GM23248 (cell line): ENCODE data around the gene TICAM2. TPM values are rescaled to one million over a fixed set of nuclear protein-coding genes. Genes with fewer than 3 reads are reported as not detected.

Source experiments
- DNase-seq: peaks from one replicate; pipeline ENCODE4 v3.0.0-alpha.2; 2015
- H2AFZ ChIP-seq: fragments of 200-600 bp; sonication (generic); 2 replicates; pipeline ENCODE4 v1.6.1; 2016; ENCODE audit warnings: antibody characterized with exemption
- H3F3A ChIP-seq: fragments of 200-600 bp; sonication (generic); 2 replicates; pipeline ENCODE4 v1.6.1; 2016; ENCODE audit warnings: mild to moderate bottlenecking, antibody characterized with exemption, mixed run types; ENCODE audit not compliant: insufficient read depth
- H3K27ac ChIP-seq: fragments of 200-600 bp; sonication (generic); 2 replicates; pipeline ENCODE4 v1.5.1; 2016; ENCODE audit warnings: mild to moderate bottlenecking
- H3K27me3 ChIP-seq: fragments of 200-600 bp; sonication (generic); replicated peaks from 2 replicates; pipeline ENCODE4 v1.6.1; 2016; ENCODE audit warnings: mild to moderate bottlenecking; ENCODE audit not compliant: insufficient read depth
- H3K36me3 ChIP-seq: fragments of 200-600 bp; sonication (generic); 2 replicates; pipeline ENCODE4 v1.6.1; 2016; ENCODE audit warnings: low read depth, mild to moderate bottlenecking
- H3K4me1 ChIP-seq: fragments of 200-600 bp; sonication (generic); 2 replicates; pipeline ENCODE4 v1.6.1; 2016; ENCODE audit warnings: mild to moderate bottlenecking; ENCODE audit not compliant: insufficient read depth
- H3K4me2 ChIP-seq: fragments of 200-600 bp; sonication (generic); one replicate; pipeline ENCODE4 v1.6.1; 2016; ENCODE audit warnings: mild to moderate bottlenecking; ENCODE audit not compliant: unreplicated experiment
- H3K4me3 ChIP-seq: fragments of 200-600 bp; sonication (generic); 2 replicates; pipeline ENCODE4 v1.5.1; 2016; ENCODE audit warnings: mild to moderate bottlenecking
- H3K79me2 ChIP-seq: fragments of 200-600 bp; sonication (generic); 2 replicates; pipeline ENCODE4 v1.6.1; 2016; ENCODE audit warnings: mild to moderate bottlenecking; ENCODE audit not compliant: insufficient read depth
- H3K9ac ChIP-seq: fragments of 200-600 bp; sonication (generic); 2 replicates; pipeline ENCODE4 v1.6.1; 2016; ENCODE audit warnings: mild to moderate bottlenecking
- H3K9me2 ChIP-seq: fragments of 200-600 bp; sonication (generic); 2 replicates; pipeline ENCODE4 v1.6.1; 2016; ENCODE audit warnings: mixed run types, mild to moderate bottlenecking, moderate library complexity; ENCODE audit not compliant: insufficient read depth
- H3K9me3 ChIP-seq: fragments of 200-600 bp; sonication (generic); one replicate; pipeline ENCODE4 v1.6.1; 2017; ENCODE audit warnings: low read depth
- H4K20me1 ChIP-seq: fragments of 200-600 bp; sonication (generic); 2 replicates; pipeline ENCODE4 v1.6.0; 2016; ENCODE audit not compliant: insufficient read depth
- EZH2 ChIP-seq: fragments of 200-600 bp; sonication (generic); IDR thresholded peaks from 2 replicates; pipeline ENCODE4 v1.6.1; 2018; ENCODE audit warnings: antibody characterized with exemption, mild to moderate bottlenecking; ENCODE audit not compliant: insufficient read depth, poor library complexity, severe bottlenecking
- EZH2phosphoT487 ChIP-seq: fragments of 200-600 bp; sonication (generic); IDR thresholded peaks from 2 replicates; pipeline ENCODE4 v1.6.1; 2018; ENCODE audit warnings: antibody characterized with exemption, moderate library complexity, mild to moderate bottlenecking, low read depth; ENCODE audit not compliant: insufficient read depth
- WGBS, 2 experiments: methylation state at CpG; one replicate each; pipeline ENCODE4 v1.1.6; 2015 to 2017; ENCODE audit warnings: low lambda C conversion rate in 2 of 2, low coverage in 1 of 2; ENCODE audit errors: missing lambda C conversion rate in 2 of 2; 5-methylcytosine and 5-hydroxymethylcytosine counted together
- in situ Hi-C: fragments of 300-500 bp; cut with MboI; formaldehyde crosslinking; loops from 2 replicates; pipeline ENCODE4 v1.15.0; 2020
- polyA plus RNA-seq: library from polyadenylated mRNA; unstranded; fragments of >200 nt; fragmentation: Nextera tagmentation; extraction: Ambion mirVana; gene quantifications from 2 replicates; pipeline ENCODE4 v1.2.1, GENCODE V29; 2016
- total RNA-seq: library from RNA; depleted of rRNA; stranded (reverse); fragments of >200 nt; shearing (Covaris generic); gene quantifications from 2 replicates; pipeline ENCODE4 v1.2.3, GENCODE V29; 2014

TICAM2 gene
- total and polyA plus RNA-seq, 2 experiments from 2014 or later, result 1.9 to 11.3 TPM

DNA sequence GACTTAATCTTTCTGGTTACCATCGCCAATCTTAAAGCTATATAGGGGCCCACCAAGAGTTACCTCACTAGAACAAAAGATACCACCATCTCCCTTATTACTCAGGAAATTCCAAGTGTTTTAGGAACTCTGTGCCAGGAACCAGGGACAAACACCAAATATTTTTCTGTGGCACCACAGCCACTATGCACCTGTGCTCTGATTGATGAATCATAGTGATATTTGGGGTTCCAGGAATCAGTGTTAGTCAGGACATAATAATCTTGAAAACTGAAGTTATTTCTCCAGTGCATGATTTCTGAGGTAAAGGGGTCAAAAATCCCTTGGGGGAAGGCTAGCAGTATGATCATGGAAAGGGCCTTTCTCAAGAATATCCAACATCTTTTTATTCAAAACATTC is 33.7 kb upstream of the TICAM2 start:
- Histone ChIP-seq H2AFZ (no peak overlapping the region), H4K20me1 (no peaks in the 10 kb centered on the region), H3K4me1 (peaks cover 7% of the 10 kb centered on the region; the same call in 1 of the 2 replicates), H3K4me3 (no peak overlapping the region), H3K9ac (no peak overlapping the region), H3K9me2 (no peaks in the 10 kb centered on the region), H3K36me3 (no peaks in the 10 kb centered on the region), H3K4me2 (no peak overlapping the region), H3F3A (no peaks in the 10 kb centered on the region), H3K9me3 (no peaks in the 10 kb centered on the region), H3K27ac (no peak overlapping the region), H3K79me2 (no peaks in the 10 kb centered on the region), H3K27me3 (no peaks in the 10 kb centered on the region)
- DNase-seq, result no peak
- no peak for TF ChIP-seq EZH2
- no peak for TF ChIP-seq EZH2phosphoT487
- WGBS, 2 experiments, result 68 to 90% methylated on average over 1 of the region's 1 CpG
- in situ Hi-C loops, result no loop called here

DNA sequence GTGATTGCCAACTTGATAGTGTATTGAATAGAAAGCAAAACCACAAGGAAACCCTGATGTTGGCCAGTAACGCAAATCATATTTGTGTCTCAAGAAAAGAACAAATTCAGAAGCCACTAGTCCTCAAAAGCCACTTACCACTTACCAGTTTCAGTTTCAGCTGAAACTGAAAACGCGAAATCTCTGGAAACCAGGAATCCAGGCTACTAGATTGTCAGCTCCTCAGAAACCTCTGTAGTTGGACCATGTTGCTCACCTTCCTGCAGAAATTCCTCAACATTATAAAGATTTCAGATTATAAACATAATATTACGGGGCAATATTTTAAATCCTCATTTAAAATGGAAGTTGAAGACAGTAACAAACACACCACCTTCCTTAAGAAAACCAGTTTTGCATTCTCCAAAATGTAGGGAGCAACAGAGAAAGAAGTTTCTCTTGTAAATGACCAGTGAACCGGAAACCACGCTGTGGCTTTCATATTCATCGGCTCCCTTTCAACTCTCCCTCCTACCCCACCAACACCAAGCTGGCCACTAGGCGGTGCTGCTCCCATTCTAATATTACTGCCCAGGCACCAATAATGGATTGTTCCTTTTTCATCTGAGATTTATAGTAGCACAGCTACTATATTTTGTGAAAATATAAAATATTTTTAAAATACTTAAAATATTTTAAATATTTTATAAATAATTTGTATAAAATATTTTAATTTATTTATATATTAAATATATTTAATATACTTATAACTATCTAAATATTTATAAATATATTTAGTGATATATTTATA is 32.3 kb upstream of the TICAM2 start:
- H3K4me1 ChIP-seq, result peaks cover 7% of the 10 kb centered on the region; the same call in 1 of the 2 replicates
- H2AFZ ChIP-seq, result peak overlapping the region; percentile 96
- peak overlapping the region; percentile 10; the same call in 1 of the 2 replicates for H3K27ac ChIP-seq
- peak overlapping the region; percentile 71 for H3K4me3 ChIP-seq
- TF ChIP-seq EZH2phosphoT487 (no peak), EZH2 (no peak)
- WGBS, 2 experiments, result 3 to 6% methylated on average over 8 of the region's 8 CpGs
- peak overlapping the region; percentile 86 for H3K4me2 ChIP-seq
- H3K9ac ChIP-seq, result peak overlapping the region; percentile 64
- no peaks in the 10 kb centered on the region for H3K27me3 ChIP-seq
- DNase-seq, result peak; percentile 90
- no peaks in the 10 kb centered on the region for H3K9me3 ChIP-seq
- H4K20me1 ChIP-seq, result no peaks in the 10 kb centered on the region
- H3K79me2 ChIP-seq, result no peaks in the 10 kb centered on the region
- no peaks in the 10 kb centered on the region for H3K9me2 ChIP-seq
- H3K36me3 ChIP-seq, result no peaks in the 10 kb centered on the region
- in situ Hi-C loops, result no loop called here
- H3F3A ChIP-seq, result no peaks in the 10 kb centered on the region

DNA sequence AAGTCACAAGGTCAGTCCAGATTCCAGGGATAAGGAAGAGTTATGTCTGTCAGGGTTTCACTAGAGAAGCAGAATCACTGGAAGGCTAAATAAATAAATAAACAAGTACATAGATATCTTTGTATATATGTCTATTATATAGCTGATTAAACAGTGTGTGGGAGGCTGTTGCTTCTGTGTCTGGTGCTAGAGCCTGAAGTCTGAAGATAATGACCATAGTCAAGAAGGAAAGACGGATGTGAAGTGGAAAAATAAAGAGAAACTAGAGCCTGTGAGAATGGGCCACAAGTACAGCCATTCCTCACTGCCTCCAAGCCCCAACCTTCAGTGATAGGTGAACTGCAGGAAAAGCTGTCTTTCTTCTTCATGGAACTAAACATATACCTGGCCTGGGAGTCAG is 27.6 kb upstream of the TICAM2 start:
- no peak for TF ChIP-seq EZH2
- no peak for TF ChIP-seq EZH2phosphoT487
- 91 to 92% methylated on average over 1 of the region's 1 CpG for WGBS, 2 experiments
- Histone ChIP-seq H3K9me2 (no peaks in the 10 kb centered on the region), H3K27ac (no peak overlapping the region), H4K20me1 (no peaks in the 10 kb centered on the region), H3K79me2 (peaks cover 10% of the 10 kb centered on the region), H3K9me3 (no peaks in the 10 kb centered on the region), H2AFZ (no peak overlapping the region), H3K4me3 (no peak overlapping the region), H3K4me1 (peaks cover 7% of the 10 kb centered on the region; the same call in 1 of the 2 replicates), H3K4me2 (no peak overlapping the region), H3K36me3 (no peaks in the 10 kb centered on the region), H3K9ac (no peak overlapping the region), H3F3A (peaks cover 4% of the 10 kb centered on the region; the same call in 1 of the 2 replicates), H3K27me3 (no peaks in the 10 kb centered on the region)
- no peak for DNase-seq
- in situ Hi-C loops, result loop anchor here (10.0 kb wide), 1 partner anchor 205 kb away; no protein-coding TSS in a partner anchor

DNA sequence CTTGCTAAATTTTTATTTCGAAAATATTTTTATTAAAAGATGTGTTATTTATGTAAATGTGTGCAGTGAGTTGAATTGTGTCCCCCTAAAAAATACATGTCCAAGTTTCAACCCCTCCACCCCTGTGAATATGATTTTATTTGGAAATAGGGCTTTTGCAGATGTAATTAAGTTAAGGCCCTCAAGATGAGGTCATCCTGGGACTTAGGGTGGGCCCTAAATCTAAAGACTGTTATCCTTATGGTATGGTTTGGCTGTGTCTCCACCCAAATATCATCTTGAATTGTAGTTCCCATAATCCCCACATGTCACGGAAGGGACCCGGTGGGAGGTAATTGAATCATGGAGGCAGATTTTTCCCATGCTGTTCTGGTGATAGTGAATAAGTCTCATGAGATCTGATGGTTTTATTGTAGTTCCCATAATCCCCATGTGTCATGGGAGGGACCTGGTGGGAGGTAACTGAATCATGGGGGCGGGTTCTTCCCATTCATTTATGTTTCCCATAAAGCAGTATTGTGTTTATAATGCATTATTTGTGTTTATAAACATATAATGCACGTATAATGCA is 25.1 kb upstream of the TICAM2 start:
- Histone ChIP-seq H3K27me3 (no peaks in the 10 kb centered on the region), H4K20me1 (0 out of 2 replicates have a peak, but pooled peaks cover 4% of the 10 kb centered on the region), H3K4me1 (peaks cover 22% of the 10 kb centered on the region), H3K9ac (no peak overlapping the region), H3K9me3 (no peaks in the 10 kb centered on the region), H3F3A (peaks cover 4% of the 10 kb centered on the region; the same call in 1 of the 2 replicates), H2AFZ (peak overlapping the region; percentile 95), H3K27ac (0 out of 2 replicates have a peak overlapping the region, but pooled peaks have one; percentile 95), H3K36me3 (no peaks in the 10 kb centered on the region; the same call in 1 of the 2 replicates), H3K79me2 (peaks cover 35% of the 10 kb centered on the region), H3K4me2 (no peak overlapping the region), H3K4me3 (no peak overlapping the region), H3K9me2 (no peaks in the 10 kb centered on the region)
- in situ Hi-C loops, result loop anchor here (10.0 kb wide), 1 partner anchor 207 kb away; no protein-coding TSS in a partner anchor
- DNase-seq, result peak; percentile 20
- 76 to 83% methylated on average over 5 of the region's 5 CpGs for WGBS, 2 experiments
- no peak for TF ChIP-seq EZH2phosphoT487
- TF ChIP-seq EZH2, result no peak
